HG03066 (cell line): ENCODE results near the gene PJA1.

Source experiments
- ATAC-seq: cut with Tn5 transposase; IDR thresholded peaks from one replicate; pipeline ENCODE4 v1.9.1; 2021; ENCODE audit warnings: low read depth; ENCODE audit not compliant: unreplicated experiment

PJA1 gene

GRCh38 chrX:69173906-69174305 lies 8.7 kb upstream of the PJA1 start:
- no peak for ATAC-seq

GRCh38 chrX:69172937-69173336 lies 7.7 kb upstream of the PJA1 start:
- ATAC-seq, result no peak

GRCh38 chrX:69170319-69170718 lies 5.1 kb upstream of the PJA1 start:
- ATAC-seq, result no peak

GRCh38 chrX:69163936-69164741 lies 1.1 kb downstream of the PJA1 start:
- peak; percentile 59 for ATAC-seq

GRCh38 chrX:69162361-69162865 lies 2.8 kb downstream of the PJA1 start:
- no peak for ATAC-seq

GRCh38 chrX:69161786-69162349 lies 3.4 kb downstream of the PJA1 start:
- no peak for ATAC-seq

GRCh38 chrX:69161371-69161770 lies 3.9 kb downstream of the PJA1 start:
- no peak for ATAC-seq

GRCh38 chrX:69158166-69158980 lies 6.9 kb downstream of the PJA1 start:
- peak; percentile 86 for ATAC-seq

GRCh38 chrX:69156638-69157037 lies 8.6 kb downstream of the PJA1 start:
- ATAC-seq, result no peak

- no peak for ATAC-seq
These were observed 9.3 kb downstream of the PJA1 start for GRCh38 chrX:69155786-69156520.

- no peak for ATAC-seq
These were observed 11.2 kb downstream of the PJA1 start for GRCh38 chrX:69154051-69154450.

GRCh38 chrX:69153060-69153730 lies 12.1 kb downstream of the PJA1 start:
- ATAC-seq, result no peak

- no peak for ATAC-seq
These were observed 12.8 kb downstream of the PJA1 start for GRCh38 chrX:69152417-69152841.

- ATAC-seq, result no peak
These were observed 13.4 kb downstream of the PJA1 start for GRCh38 chrX:69151866-69152284.

GRCh38 chrX:69150281-69150960 lies 14.8 kb downstream of the PJA1 start:
- no peak for ATAC-seq

GRCh38 chrX:69149466-69150280 lies 15.6 kb downstream of the PJA1 start:
- no peak for ATAC-seq

GRCh38 chrX:69148946-69149345 lies 16.3 kb downstream of the PJA1 start:
- ATAC-seq, result no peak

- no peak for ATAC-seq
These were observed 18.5 kb downstream of the PJA1 start for GRCh38 chrX:69146739-69147138.

- no peak for ATAC-seq
These were observed 19.5 kb downstream of the PJA1 start for GRCh38 chrX:69145714-69146113.
